CD4-positive, alpha-beta T cell treated with Interleukin-12 subunit alpha and Interleukin-12 subunit beta, for 1 hour (primary cell): ENCODE data around the gene SNTG2.
"Not testable (repeated sequence)": the region's sequence is repeated elsewhere in the genome, so short reads cannot be mapped to it uniquely, and the experiment has no call there.

Source experiments
- DNase-seq: peaks from one replicate; pipeline ENCODE4 v3.0.0-alpha.2; 2020

Gene SNTG2

GRCh38 chr2:1207962-1208510, 257.4 kb downstream of the SNTG2 start:
- no peak for DNase-seq

DNA sequence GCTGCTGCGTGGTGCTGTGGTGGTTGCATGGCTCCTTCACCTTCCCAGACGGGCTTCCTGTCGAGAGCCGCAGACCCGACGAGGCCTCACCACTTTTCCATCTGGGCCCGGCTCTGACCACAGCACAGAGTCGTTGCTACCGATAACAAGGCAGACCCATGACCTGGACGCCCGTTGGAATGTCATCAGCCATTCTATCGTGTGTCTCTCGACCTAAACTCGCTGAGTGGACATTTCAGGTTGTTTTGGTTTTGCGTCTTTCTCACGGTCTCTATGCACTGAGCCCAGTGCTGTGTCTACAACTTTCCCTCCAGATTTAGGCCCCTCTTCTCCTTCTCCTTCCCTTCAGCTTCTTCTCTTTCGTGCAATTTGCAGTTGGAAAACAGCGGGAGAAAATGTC, 257.9 kb downstream of the SNTG2 start:
- DNase-seq = no peak

GRCh38 chr2:1209246-1209645, 258.6 kb downstream of the SNTG2 start:
- no peak for DNase-seq

DNA sequence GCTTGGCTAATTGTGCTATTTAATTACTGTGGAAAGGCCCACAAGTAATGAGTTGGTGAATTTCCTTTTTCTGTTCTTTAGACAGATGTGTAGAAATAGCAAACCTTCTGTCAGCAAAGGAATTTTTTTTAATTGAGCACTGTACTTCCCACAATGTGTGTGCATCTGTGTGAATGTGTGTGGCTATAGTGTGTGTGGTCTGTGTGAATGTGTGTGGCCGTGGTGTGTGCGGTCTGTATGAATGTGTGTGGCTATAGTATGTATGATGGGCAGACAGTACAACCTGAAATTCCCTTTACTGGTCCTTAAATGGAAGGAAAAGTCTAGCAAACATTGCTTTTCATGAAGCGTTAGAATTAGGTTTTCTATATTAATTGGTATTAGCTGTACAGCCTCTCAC, 259.1 kb downstream of the SNTG2 start:
- DNase-seq = no peak

- DNase-seq = no peak
Measured at GRCh38 chr2:1210352-1210751, 259.7 kb downstream of the SNTG2 start.

- no peak for DNase-seq
Measured at GRCh38 chr2:1219901-1220573, 269.4 kb downstream of the SNTG2 start.

GRCh38 chr2:1222056-1222455, 271.4 kb downstream of the SNTG2 start:
- no peak for DNase-seq

DNA sequence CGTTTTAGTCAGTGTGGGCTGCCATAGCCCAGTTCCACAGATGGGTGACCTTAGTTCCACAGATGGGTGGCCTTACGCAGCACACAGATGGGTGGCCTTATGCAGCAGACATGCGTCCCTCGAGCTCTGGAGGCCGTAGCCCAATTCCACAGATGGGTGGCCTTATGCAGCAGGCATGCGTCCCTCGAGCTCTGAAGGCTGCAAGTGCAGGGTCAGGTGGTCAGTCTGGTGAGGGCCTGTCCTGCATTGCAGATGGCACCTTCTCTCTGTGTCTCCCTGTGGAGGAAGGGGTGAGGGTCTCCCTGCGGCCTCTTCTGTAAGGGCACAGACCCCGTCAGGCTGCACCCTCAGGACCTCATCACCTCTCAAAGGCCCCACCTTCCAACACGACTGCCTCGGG, 273.1 kb downstream of the SNTG2 start:
- DNase-seq = no peak

- no peak for DNase-seq
Measured at GRCh38 chr2:1224901-1225300, 274.3 kb downstream of the SNTG2 start.

DNA sequence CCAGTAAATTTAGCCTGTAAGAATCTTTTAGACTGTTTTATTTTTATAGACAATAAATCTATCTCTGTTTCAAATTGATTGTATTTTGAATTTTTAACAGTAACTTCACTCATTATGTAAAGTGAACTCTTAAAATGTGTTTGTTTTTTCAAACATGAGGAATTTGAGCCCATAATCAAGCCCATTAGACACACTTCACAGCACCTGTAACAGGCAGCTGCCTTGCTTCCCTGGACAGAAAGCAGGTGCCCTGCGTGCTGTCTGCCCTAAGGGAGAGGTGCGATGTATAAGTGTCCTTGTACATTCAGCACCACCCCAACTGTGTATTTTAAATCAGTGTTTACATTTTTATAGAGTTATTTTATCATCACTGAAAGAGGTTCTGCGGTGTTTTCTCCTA, 276.1 kb downstream of the SNTG2 start:
- no peak for DNase-seq

- DNase-seq = no peak
Measured at GRCh38 chr2:1227274-1227900, 276.7 kb downstream of the SNTG2 start.

GRCh38 chr2:1229596-1229995, 278.9 kb downstream of the SNTG2 start:
- not testable (repeated sequence) for DNase-seq

- no peak for DNase-seq
Measured at GRCh38 chr2:1230155-1230893, 279.7 kb downstream of the SNTG2 start.

- DNase-seq = no peak
Measured at GRCh38 chr2:1231466-1232063, 280.9 kb downstream of the SNTG2 start.

GRCh38 chr2:1233281-1233680, 282.6 kb downstream of the SNTG2 start:
- DNase-seq = no peak

- no peak for DNase-seq
Measured at GRCh38 chr2:1234731-1235308, 284.2 kb downstream of the SNTG2 start.

DNA sequence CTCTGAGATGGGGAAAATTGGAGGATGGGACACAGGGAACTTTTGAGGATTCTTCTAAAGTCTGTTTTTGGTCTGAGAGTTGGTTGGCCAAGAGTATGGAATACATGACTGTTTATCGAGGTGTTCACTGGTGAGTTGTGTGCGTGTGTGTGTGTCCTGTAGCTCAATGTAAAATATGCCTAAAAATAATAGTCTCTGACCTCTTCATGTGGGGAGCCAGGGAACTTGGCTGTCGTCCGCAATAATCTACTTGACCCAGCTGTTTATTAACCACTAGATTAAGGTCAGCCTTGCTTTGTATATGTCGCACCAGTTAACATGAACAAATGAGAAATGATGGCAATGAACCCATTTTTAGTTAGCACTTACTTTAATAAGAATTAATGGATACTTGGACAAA, 285.2 kb downstream of the SNTG2 start:
- DNase-seq = no peak

GRCh38 chr2:1236606-1237005, 286.0 kb downstream of the SNTG2 start:
- DNase-seq = no peak

DNA sequence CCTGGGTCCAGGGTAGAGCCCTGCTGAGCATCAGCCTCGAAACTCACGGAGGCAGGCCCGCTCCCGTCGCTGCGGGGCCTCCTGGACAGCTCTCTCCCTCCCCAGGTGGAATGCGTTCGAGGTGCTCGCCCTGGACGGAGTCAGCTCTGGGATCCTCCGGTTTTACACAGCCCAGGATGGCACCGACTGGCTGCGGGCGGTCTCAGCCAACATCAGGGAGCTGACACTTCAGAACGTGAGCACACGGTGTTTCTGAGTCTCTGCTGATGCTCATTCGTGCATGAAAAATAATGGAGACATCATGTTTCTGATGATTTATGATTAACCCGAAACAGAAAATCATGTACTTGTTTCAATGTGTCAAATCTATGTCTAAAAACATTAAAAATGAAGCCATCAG, 287.1 kb downstream of the SNTG2 start:
- no peak for DNase-seq

DNA sequence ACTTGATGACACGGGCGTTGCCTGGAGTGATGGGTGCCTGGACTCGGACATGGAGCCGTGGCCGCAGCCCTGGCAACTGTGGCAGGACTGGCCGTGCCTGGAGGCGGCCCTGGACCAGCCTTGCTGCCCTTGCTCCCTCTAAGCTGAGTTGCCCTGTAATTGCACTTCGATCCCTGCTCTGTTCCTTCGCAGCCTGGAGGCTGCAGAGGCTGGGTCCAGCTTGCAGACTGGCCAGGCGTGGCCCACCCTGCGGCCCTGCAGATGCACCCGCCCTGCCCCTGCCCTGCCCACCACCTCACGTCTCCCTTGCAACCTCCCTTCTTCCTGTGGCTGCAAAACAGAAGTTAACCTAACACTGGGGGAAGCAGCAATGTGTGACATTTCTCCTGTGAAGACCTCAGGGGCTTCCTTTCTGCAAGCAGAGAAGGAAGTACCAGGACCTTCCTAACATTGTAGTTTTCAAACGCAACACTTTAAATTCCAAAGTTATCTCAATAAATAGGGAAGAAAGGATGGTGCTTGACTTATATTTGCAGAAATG, 288.0 kb downstream of the SNTG2 start:
- no peak for DNase-seq

DNA sequence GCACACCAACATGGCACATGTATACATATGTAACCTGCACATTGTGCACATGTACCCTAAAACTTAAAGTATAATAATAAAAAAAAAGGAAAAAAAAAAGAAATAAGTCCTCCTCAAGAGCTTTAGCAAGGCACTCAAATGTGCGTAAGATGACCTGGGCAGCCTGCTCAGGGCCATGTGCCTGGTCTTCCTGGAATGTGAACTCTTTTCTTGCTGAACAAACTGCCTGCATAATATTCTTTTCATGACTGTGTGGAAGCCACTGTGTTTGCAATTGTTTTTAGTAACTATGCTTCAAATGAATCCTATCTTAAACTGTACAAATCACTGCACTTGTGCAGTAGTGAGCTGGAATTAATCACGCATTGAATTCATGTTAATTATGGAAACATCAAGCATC, 294.5 kb downstream of the SNTG2 start:
- no peak for DNase-seq

DNA sequence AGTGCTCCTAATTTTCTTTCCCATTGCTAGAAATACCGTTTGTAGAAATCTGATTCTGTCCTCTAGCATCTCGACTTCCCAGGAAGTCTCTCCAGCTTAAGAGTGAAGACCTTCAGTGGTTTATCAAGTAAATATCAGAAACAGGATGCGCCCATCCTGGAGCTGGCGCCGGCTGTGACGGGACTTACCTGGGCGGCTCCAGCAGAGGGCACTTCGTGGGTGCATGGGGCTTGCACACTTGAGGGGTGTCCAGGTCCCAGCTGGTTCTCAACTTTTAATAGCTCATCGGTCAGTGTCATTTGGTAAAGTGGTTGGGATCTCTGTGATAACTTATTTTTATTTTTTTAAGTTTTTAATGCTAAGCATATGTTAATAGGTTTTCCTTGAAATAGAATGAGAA, 295.6 kb downstream of the SNTG2 start:
- DNase-seq = no peak

GRCh38 chr2:1246991-1247390, 296.3 kb downstream of the SNTG2 start:
- DNase-seq = no peak
